Glutamatergic neuron (in vitro differentiated cells): ENCODE measurements around the gene GALNT9. TPM values are rescaled to one million over a fixed set of nuclear protein-coding genes. Genes with fewer than 3 reads are reported as not detected.

Experiments
- DNase-seq: peaks from one replicate; pipeline ENCODE4 v3.0.0; 2022
- H3K27ac Mint-ChIP-seq: one replicate; pipeline ENCODE4 v1.8.0; 2020; ENCODE audit warnings: mild to moderate bottlenecking, mixed read lengths, inconsistent platforms; ENCODE audit not compliant: unreplicated experiment
- H3K27me3 Mint-ChIP-seq: one replicate; pipeline ENCODE4 v1.8.0; 2020; ENCODE audit warnings: mild to moderate bottlenecking, moderate library complexity, mixed read lengths, inconsistent platforms; ENCODE audit not compliant: unreplicated experiment
- H3K36me3 Mint-ChIP-seq: one replicate; pipeline ENCODE4 v1.8.0; 2020; ENCODE audit warnings: mild to moderate bottlenecking, mixed read lengths, inconsistent platforms; ENCODE audit not compliant: unreplicated experiment
- H3K4me1 Mint-ChIP-seq: one replicate; pipeline ENCODE4 v1.8.0; 2020; ENCODE audit warnings: mild to moderate bottlenecking, low read depth, mixed read lengths, inconsistent platforms; ENCODE audit not compliant: unreplicated experiment
- H3K4me3 Mint-ChIP-seq: one replicate; pipeline ENCODE4 v1.8.0; 2020; ENCODE audit warnings: mild to moderate bottlenecking, mixed read lengths, inconsistent platforms; ENCODE audit not compliant: unreplicated experiment
- H3K9me3 Mint-ChIP-seq: one replicate; pipeline ENCODE4 v1.8.0; 2020; ENCODE audit warnings: mild to moderate bottlenecking, moderate library complexity, mixed read lengths, inconsistent platforms; ENCODE audit not compliant: unreplicated experiment
- total RNA-seq: library from RNA; stranded (reverse); fragmentation: NEBNext Ultra II Directional; extraction: Animal tissue kit (Norgen Biotek cat#: 25700); gene quantifications from one replicate; pipeline ENCODE4 v1.2.1, GENCODE V29; 2021; ENCODE audit not compliant: unreplicated experiment
- TF ChIP-seq, protein P1 (sequence below): fragments of 200-600 bp; sonication (generic); IDR thresholded peaks from one replicate; pipeline ENCODE4 v1.5.0; 2021; ENCODE audit not compliant: partially characterized antibody, unreplicated experiment

The GALNT9 gene
- total RNA-seq, 1 donor from 2014 or later = 13.7 TPM

DNA sequence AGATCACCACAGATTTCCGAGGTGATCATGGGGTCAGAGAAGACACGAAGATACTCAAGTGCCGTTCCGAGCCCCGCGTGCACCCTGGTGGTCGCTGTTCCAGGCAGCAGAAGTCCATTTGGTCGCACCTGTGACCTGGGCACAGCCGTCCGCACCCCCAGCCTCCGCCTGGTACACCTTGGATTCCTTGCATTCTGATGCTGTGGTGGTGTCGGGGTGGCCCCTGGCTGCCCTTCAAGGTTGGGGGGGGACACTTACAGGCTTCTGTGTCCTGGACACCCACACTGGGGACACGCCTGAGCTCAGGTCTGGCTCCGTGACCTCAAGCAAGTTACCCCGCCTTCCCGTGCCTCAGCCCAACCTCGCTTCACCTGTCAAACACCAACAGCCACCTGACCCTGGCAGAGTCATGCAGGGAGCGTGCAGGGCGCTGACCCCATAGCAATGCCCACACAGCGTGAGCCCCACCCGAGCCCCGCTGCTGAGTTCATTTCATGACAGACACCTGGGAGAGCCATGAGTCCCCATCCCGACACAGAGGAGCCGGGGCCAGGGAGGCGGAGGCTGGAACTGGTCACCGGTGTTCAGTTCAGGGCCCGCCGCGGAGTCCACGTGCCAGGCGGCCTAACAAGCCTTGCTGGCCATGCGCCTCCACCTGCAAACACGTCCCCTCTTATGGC is 17.9 kb upstream of the GALNT9 start:
- Mint-ChIP-seq H3K27me3 (peaks cover 8% of the 10 kb centered on the region), H3K9me3 (peaks cover 2% of the 10 kb centered on the region), H3K36me3 (peaks cover 5% of the 10 kb centered on the region), H3K27ac (no peak overlapping the region), H3K4me3 (no peak overlapping the region), H3K4me1 (peaks cover 19% of the 10 kb centered on the region)
- no peak for DNase-seq
- TF ChIP-seq, protein P1, sequence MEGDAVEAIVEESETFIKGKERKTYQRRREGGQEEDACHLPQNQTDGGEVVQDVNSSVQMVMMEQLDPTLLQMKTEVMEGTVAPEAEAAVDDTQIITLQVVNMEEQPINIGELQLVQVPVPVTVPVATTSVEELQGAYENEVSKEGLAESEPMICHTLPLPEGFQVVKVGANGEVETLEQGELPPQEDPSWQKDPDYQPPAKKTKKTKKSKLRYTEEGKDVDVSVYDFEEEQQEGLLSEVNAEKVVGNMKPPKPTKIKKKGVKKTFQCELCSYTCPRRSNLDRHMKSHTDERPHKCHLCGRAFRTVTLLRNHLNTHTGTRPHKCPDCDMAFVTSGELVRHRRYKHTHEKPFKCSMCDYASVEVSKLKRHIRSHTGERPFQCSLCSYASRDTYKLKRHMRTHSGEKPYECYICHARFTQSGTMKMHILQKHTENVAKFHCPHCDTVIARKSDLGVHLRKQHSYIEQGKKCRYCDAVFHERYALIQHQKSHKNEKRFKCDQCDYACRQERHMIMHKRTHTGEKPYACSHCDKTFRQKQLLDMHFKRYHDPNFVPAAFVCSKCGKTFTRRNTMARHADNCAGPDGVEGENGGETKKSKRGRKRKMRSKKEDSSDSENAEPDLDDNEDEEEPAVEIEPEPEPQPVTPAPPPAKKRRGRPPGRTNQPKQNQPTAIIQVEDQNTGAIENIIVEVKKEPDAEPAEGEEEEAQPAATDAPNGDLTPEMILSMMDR = no peak

DNA sequence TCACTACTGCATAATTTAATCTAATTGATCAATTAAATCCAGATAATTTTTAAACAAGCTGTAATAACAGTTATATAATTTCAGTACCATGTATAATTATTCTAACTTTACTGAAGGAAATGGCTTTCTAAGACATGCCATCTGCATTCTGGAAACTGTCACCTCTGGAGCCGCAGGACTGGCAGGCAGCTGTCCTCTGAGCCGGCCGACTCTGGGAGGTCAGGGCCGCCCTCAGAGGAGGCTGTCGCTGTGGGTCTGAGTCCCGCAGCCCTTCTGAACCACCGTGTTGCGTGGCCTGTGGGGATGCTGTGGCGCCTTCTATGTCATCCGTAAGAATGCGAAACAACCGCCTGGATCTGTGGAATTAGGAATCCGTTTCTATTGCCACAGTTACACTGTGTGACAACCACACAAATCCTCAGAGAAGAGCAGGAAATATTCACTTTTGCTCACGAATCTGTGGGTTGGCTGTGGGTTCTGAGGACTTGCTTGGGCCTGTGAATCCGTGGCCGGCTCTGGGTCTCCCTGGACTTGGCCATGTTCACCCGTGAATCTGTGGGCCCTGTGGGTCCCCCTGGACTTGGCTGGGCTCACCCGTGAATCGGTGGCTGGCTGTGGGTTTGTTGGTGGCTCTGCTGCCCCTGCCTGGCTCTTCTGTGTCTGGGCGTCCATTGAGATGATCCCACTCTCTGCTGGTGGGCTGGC is 17.2 kb upstream of the GALNT9 start:
- Mint-ChIP-seq H3K9me3 (peaks cover 2% of the 10 kb centered on the region), H3K4me3 (no peak overlapping the region), H3K27me3 (peaks cover 8% of the 10 kb centered on the region), H3K27ac (no peak overlapping the region), H3K4me1 (peaks cover 19% of the 10 kb centered on the region), H3K36me3 (peaks cover 5% of the 10 kb centered on the region)
- DNase-seq = no peak
- TF ChIP-seq, protein P1 = no peak

DNA sequence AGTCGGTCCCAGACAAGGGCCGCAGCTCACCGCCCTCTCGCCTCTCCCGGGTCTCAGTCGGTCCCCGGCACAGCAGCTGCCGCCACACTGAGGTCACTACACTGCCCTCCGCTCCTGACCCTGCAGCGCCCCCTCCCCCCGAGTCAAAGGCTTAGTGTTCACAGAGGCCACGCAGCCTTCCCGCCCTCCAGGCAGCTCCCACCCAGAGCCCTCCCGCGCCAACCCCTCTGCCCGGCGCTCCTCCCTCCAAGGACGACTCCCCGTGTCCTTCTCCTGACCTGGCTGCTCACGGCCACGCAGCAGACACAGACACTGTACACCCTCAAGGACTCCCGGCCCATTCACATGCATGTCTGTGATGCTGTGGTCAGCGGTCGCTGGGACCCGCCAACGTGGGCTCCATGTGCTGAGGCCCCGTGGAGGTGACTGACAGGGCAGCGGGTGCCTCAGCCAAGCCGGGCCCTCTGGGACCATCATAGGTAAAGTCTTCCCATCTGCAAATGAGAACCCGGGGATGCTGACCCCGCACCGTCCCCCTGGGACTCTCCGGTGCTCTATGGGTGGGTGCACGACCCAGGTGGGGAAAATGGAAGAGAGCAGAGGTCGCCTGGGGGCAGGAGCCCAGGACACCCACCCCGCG is 16.3 kb upstream of the GALNT9 start:
- H3K27ac Mint-ChIP-seq = no peak overlapping the region
- TF ChIP-seq, protein P1 = no peak
- H3K36me3 Mint-ChIP-seq = peaks cover 5% of the 10 kb centered on the region
- no peak overlapping the region for H3K4me3 Mint-ChIP-seq
- H3K27me3 Mint-ChIP-seq = peaks cover 7% of the 10 kb centered on the region
- H3K4me1 Mint-ChIP-seq = peaks cover 19% of the 10 kb centered on the region
- H3K9me3 Mint-ChIP-seq = peaks cover 5% of the 10 kb centered on the region
- no peak for DNase-seq

DNA sequence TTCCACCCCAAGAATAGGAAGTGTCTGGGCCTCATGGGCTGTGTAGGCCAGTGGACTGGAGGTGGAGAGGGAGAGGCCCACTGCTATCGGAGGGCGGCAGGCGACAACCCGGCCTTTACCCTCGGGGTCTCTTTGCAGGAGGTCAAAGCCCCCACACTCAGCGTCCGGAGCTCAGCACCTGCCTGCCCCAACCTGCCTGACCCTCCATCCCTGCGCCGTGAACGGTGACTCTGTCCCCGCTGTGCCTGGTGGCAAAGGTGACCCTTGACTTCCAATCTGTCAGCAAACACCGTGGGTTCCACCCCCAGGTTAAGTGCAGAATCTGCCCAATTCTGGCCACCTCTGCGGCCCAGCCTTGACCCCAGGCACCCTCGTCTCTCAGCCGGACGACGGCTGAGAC is 15.7 kb upstream of the GALNT9 start:
- TF ChIP-seq, protein P1 = no peak
- H3K36me3 Mint-ChIP-seq = peaks cover 5% of the 10 kb centered on the region
- H3K4me3 Mint-ChIP-seq = no peak overlapping the region
- no peak for DNase-seq
- H3K27ac Mint-ChIP-seq = no peak overlapping the region
- H3K27me3 Mint-ChIP-seq = peaks cover 5% of the 10 kb centered on the region
- H3K4me1 Mint-ChIP-seq = peaks cover 19% of the 10 kb centered on the region
- peaks cover 5% of the 10 kb centered on the region for H3K9me3 Mint-ChIP-seq
